ENCODE measurements around the gene NOL6. TPM values are rescaled to one million over a fixed set of nuclear protein-coding genes. Genes with fewer than 3 reads are reported as not detected.

Gene NOL6
- polyA plus RNA-seq, 1 experiment: 39.4 TPM

DNA sequence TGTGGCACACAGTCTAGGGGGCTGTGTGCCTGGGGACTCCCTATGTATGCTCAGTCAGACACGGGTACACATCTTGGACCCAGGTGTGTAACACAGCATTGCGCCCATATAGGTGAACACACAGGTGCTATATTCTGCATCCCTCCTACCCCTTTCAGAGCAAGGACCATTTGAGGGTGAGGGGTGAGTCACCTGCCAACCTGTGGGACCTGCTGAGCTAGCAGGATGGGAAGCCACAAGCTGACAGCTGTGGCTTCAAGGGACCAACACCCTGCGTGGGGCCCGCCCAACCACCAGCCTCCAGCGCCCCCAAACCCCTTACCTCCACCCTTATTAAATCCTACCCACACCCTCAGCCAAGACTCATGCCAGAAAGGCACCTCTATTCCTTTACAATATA lies 56.7 kb downstream of the NOL6 start:
- H3K27me3 ChIP-seq (ENCODE audit: control insufficient read depth, insufficient read depth, low read length): peaks cover 7% of the 10 kb centered on the region
- no peaks in the 10 kb centered on the region for H3K36me3 ChIP-seq (ENCODE audit: control insufficient read depth, insufficient read depth, low read length)
- POLR2A ChIA-PET: no interaction called here
- CTCF ChIA-PET: interaction anchor here (1.1 to 8.2 kb wide), 11 partner anchors 9 to 130 kb away, joined by 3 to 111 read pairs (median 16); partner anchors contain the start of genes AQP3, AQP7 and NOL6
- DNase-seq (ENCODE audit: low read depth): no peak
- TF ChIP-seq, protein P1, sequence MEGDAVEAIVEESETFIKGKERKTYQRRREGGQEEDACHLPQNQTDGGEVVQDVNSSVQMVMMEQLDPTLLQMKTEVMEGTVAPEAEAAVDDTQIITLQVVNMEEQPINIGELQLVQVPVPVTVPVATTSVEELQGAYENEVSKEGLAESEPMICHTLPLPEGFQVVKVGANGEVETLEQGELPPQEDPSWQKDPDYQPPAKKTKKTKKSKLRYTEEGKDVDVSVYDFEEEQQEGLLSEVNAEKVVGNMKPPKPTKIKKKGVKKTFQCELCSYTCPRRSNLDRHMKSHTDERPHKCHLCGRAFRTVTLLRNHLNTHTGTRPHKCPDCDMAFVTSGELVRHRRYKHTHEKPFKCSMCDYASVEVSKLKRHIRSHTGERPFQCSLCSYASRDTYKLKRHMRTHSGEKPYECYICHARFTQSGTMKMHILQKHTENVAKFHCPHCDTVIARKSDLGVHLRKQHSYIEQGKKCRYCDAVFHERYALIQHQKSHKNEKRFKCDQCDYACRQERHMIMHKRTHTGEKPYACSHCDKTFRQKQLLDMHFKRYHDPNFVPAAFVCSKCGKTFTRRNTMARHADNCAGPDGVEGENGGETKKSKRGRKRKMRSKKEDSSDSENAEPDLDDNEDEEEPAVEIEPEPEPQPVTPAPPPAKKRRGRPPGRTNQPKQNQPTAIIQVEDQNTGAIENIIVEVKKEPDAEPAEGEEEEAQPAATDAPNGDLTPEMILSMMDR (IDR thresholded peaks at IDR 0.05; ENCODE audit: insufficient read depth, low read depth, low read length): no peak
- no peak overlapping the region for H3K4me3 ChIP-seq (ENCODE audit: low read depth, low read length)

DNA sequence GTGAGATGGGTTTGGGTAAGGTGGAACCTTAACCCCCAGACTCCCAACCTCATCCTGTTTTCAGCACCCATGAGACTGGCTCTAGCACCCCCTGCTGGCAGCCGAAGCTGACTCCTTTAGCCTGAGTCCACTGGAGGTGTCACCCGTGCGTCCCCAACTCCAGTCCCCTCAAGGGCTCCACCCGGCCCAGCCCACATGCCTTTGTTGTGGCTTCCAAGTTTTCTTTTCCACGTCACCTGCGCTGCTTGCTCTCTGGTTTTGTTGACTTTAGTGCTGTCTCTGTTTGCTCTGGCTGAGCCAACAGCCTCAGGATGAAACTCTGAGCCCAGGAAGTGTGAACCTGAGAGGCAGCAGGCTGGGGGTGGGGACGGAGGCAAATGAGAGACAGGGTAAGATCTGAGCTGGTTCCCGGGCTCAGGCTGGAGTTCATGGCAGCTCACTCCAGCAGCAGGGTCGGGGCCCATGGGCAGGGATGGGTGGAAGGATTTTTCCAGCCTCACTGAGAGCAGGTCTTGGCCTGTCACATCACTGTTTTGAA lies 58.2 kb downstream of the NOL6 start:
- DNase-seq (ENCODE audit: low read depth): no peak
- H3K27me3 ChIP-seq (ENCODE audit: control insufficient read depth, insufficient read depth, low read length): peaks cover 5% of the 10 kb centered on the region
- no peaks in the 10 kb centered on the region for H3K36me3 ChIP-seq (ENCODE audit: control insufficient read depth, insufficient read depth, low read length)
- ChIA-PET POLR2A (no interaction called here), CTCF (interaction anchor here (0.9 to 8.2 kb wide), 27 partner anchors 8 to 371 kb away, joined by 3 to 111 read pairs (median 5); partner anchors contain the start of genes AQP3, AQP7 and NFX1)
- TF ChIP-seq, protein P1 (IDR thresholded peaks at IDR 0.05; ENCODE audit: insufficient read depth, low read depth, low read length): peak; percentile 82
- no peak overlapping the region for H3K4me3 ChIP-seq (ENCODE audit: low read depth, low read length)

DNA sequence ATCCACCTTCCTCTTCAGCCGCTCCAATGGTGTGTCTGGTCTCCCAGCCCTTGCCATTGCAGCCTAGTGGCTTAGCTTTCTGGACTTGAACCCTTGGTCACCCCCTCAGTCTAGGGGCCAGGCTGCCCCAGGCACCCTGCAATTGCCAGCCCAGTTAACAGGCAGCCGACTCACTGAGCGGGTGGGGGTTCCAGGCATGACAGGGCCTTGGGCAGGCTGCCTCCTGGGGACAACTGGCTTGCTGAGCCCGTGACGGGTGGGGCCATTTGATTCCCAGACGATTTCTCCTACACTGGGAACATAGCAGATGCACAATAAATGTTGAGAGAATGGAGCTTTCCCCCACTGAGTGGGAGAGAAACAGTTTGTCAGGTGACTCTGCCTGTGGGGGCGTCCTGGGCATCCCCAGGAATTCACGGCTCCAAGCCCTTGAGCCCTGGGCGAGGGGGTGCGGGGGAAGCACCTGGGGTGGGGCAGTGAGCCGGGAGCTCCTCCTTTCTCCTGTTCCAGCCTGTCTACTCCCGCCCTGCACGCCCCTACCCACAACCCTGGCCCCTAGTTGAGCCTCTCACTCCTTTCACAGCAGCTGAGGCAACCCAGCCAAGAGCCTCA lies 58.7 kb downstream of the NOL6 start:
- DNase-seq (ENCODE audit: low read depth): no peak
- TF ChIP-seq, protein P1 (IDR thresholded peaks at IDR 0.05; ENCODE audit: insufficient read depth, low read depth, low read length): no peak
- H3K4me3 ChIP-seq (ENCODE audit: low read depth, low read length): no peak overlapping the region
- ChIA-PET CTCF (interaction anchor here (0.6 to 8.2 kb wide), 25 partner anchors 11 to 371 kb away, joined by 3 to 111 read pairs (median 5); partner anchors contain the start of genes AQP3, AQP7 and NFX1), POLR2A (interaction anchor here (0.6 kb wide), 1 partner anchor 308 kb away, joined by 7 read pairs; no protein-coding TSS in a partner anchor)
- H3K36me3 ChIP-seq (ENCODE audit: control insufficient read depth, insufficient read depth, low read length): no peaks in the 10 kb centered on the region
- peaks cover 6% of the 10 kb centered on the region for H3K27me3 ChIP-seq (ENCODE audit: control insufficient read depth, insufficient read depth, low read length)

DNA sequence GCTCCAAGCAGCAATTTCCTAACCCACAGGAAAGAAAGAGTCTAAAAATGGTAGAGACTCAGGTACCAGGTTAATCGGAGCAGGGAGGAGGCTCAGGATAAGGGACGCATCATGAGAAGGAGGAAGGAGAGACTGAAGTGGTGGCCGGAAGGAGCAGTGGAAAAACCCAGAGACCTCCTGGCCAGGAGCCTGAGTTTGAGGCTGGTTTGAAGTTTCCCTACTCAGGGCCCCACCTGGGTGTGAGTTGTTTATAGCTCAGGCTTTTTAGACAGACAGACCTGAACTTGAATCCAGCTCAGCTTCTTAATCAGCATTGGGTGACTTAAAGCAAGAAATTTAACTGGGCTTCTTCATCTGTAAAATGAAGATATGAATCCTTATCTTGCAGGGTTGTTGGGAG lies 59.5 kb downstream of the NOL6 start:
- CTCF ChIA-PET: interaction anchor here (2.7 to 8.2 kb wide), 7 partner anchors 11 to 127 kb away, joined by 7 to 111 read pairs (median 23); partner anchors contain the start of genes AQP3 and AQP7
- POLR2A ChIA-PET: interaction anchor here (0.6 kb wide), 1 partner anchor 307 kb away, joined by 7 read pairs; no protein-coding TSS in a partner anchor
- Histone ChIP-seq H3K27me3 (ENCODE audit: control insufficient read depth, insufficient read depth, low read length) (peaks cover 6% of the 10 kb centered on the region), H3K4me3 (ENCODE audit: low read depth, low read length) (no peak overlapping the region), H3K36me3 (ENCODE audit: control insufficient read depth, insufficient read depth, low read length) (no peaks in the 10 kb centered on the region)
- TF ChIP-seq, protein P1 (IDR thresholded peaks at IDR 0.05; ENCODE audit: insufficient read depth, low read depth, low read length): no peak
- no peak for DNase-seq (ENCODE audit: low read depth)

Small RNA genes within 50 kb of the gene (small RNA-seq; reads per million reads assigned to genes)
- gene AL356218.2 (ENCODE audit: insufficient read length, low read depth, low replicate concordance) (not detected), gene MIR6851 (ENCODE audit: insufficient read length, low read depth, low replicate concordance) (not detected)

Other genes starting within 250 kb of the NOL6 start
- gene SPINK4, start 233.8 kb downstream of the NOL6 start, polyA plus RNA-seq (2011; rRNA removed): not detected in 2 replicates
- 17.7 and 21.2 TPM in 2 replicates for gene BAG1, start 209.2 kb downstream of the NOL6 start, polyA plus RNA-seq (2011; rRNA removed)
- 37.6 and 84.9 TPM in 2 replicates for gene CHMP5, start 208.9 kb downstream of the NOL6 start, polyA plus RNA-seq (2011; rRNA removed)
- gene NFX1, start 183.4 kb downstream of the NOL6 start, polyA plus RNA-seq (2011; rRNA removed): 31.2 and 32.2 TPM in 2 replicates
- not detected in 2 replicates for gene AQP7, start 71.4 kb downstream of the NOL6 start, polyA plus RNA-seq (2011; rRNA removed)
- 0.40 and 0.47 TPM in 2 replicates for gene AQP3, start 26.3 kb downstream of the NOL6 start, polyA plus RNA-seq (2011; rRNA removed)
- gene ANKRD18B, start 50.3 kb upstream of the NOL6 start, polyA plus RNA-seq (2011; rRNA removed): 0.74 and 1.2 TPM in 2 replicates

All from BJ (cell line).